Measurements from ENCODE around the gene UPK1A. TPM values are rescaled to one million over a fixed set of nuclear protein-coding genes. Genes with fewer than 3 reads are reported as not detected.

The UPK1A gene
- total and polyA plus RNA-seq, 2 of the 8 experiments (the other 6 are each of a cell fraction or from before 2014, with no cell fraction given), result 0.56 to 9.9 TPM

DNA sequence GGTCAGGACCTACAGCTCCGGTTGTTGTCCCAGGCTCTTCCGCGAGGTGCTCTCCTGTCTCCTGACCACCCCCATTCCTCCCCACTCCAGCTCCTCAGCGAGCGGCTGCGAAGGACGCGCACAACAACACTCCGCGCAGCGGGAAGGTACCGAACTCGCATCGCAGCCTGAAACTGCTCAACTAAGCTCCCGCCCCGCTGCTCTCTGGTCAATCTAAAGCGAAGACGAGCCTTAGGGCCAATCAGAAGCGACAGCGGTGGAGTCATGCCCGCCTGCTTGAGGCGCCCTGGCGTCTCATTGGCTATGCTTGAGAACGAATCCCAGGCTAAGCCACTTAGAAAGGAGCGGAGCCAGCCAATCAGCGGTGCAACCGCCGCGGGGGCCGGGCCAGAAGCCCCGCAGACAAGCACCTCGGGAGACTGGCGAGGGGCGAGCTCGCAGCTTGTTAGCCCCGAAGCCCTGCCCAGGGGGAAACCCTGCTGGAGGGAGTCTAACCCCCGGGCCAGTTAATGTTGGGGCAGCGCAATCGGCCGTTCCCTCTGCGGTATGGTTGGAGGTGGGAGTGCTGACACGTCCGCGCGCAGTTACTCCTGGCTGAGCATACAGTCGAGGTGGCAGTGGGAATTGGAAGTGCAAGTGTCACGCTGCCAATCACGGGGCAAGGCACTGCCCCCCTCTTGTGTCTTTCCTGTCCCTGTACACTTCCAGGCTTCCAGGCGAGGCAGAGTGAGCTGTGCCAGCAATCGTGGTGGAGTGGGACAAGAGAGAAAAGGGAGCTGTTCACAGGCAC, 36.1 kb downstream of the UPK1A start (continued):
- TF ChIP-seq BACH1 (IDR thresholded peaks at IDR 0.05; ENCODE audit: low read length), result peak; percentile 18; the same call in 1 of the 2 replicates
- TF ChIP-seq E2F6 (IDR thresholded peaks at IDR 0.05), result peak; percentile 32; the same call in 1 of the 2 replicates
- TF ChIP-seq CBX8 (IDR thresholded peaks at IDR 0.05; ENCODE audit: borderline replicate concordance, low read depth, low read length), result no peak
- no peak for TF ChIP-seq TAF7 (optimal IDR thresholded peaks at IDR 0.05; ENCODE audit: borderline replicate concordance, low read depth, low read length)
- TF ChIP-seq RAD21 (IDR thresholded peaks at IDR 0.05 in 1 of 2, conservative IDR thresholded peaks at IDR 0.05 in 1 of 2; ENCODE audit: low read depth in 2 of 2, low read length in 2 of 2), result no peak
- TF ChIP-seq KDM4A (IDR thresholded peaks at IDR 0.05; ENCODE audit: low read depth, low read length, severe bottlenecking), result peak; percentile 93
- peak; percentile 69; the same call in 1 of the 2 replicates for TF ChIP-seq TAF1 (IDR thresholded peaks at IDR 0.05; ENCODE audit: low read depth, low read length)

All from H1 (cell line).